A673 (cell line): Measurements from ENCODE around the gene WIPF3. TPM values are rescaled to one million over a fixed set of nuclear protein-coding genes. Genes with fewer than 3 reads are reported as not detected.

Experiments used
- BruUV-seq: library from RNA; stranded (reverse); fragments of 400-500 nt; replicated peaks from 2 replicates; lab custom pipeline; 2021; lab: Mats Ljungman, UMichigan
- CTCF ChIA-PET: fragments of 300-600 bp; sonication (Branson Sonifier 250); formaldehyde crosslinking; loops from one replicate; lab custom pipeline; 2022; ENCODE audit warnings: antibody characterized with exemption; lab: Charles Lee
- POLR2A ChIA-PET: fragments of 300-600 bp; sonication (Branson Sonifier 250); formaldehyde crosslinking; loops from one replicate; lab custom pipeline; 2022; ENCODE audit warnings: antibody characterized with exemption; ENCODE audit not compliant: low non-redundant PET; lab: Charles Lee
- DNase-seq: peaks from one replicate; pipeline ENCODE4 v3.0.0-alpha.2; 2015; ENCODE audit warnings: low spot score
- H3K27ac ChIP-seq: fragments of 200-600 bp; sonication (generic); 2 replicates; pipeline ENCODE4 v1.5.1; 2016; ENCODE audit warnings: mixed run types, low read depth, mild to moderate bottlenecking, mixed read lengths, antibody characterized with exemption, low read length; ENCODE audit not compliant: poor library complexity, severe bottlenecking
- H3K27me3 ChIP-seq: fragments of 200-600 bp; sonication (generic); replicated peaks from 2 replicates; pipeline ENCODE4 v1.6.1; 2017; ENCODE audit warnings: mixed run types, low read depth, mild to moderate bottlenecking, mixed read lengths, antibody characterized with exemption, low read length; ENCODE audit not compliant: insufficient read depth, poor library complexity
- H3K36me3 ChIP-seq: fragments of 200-600 bp; sonication (generic); 2 replicates; pipeline ENCODE4 v1.6.1; 2016; ENCODE audit warnings: mixed run types, mild to moderate bottlenecking, mixed read lengths, antibody characterized with exemption, low read length; ENCODE audit not compliant: insufficient read depth, poor library complexity, severe bottlenecking
- H3K4me1 ChIP-seq: fragments of 200-600 bp; sonication (generic); 2 replicates; pipeline ENCODE4 v1.6.1; 2017; ENCODE audit warnings: mixed run types, mild to moderate bottlenecking, mixed read lengths, antibody characterized with exemption, low read length; ENCODE audit not compliant: insufficient read depth, poor library complexity, severe bottlenecking
- H3K4me3 ChIP-seq: fragments of 200-600 bp; sonication (generic); 2 replicates; pipeline ENCODE4 v1.5.1; 2016; ENCODE audit warnings: low read depth, mixed run types, mild to moderate bottlenecking, mixed read lengths, low read length; ENCODE audit not compliant: poor library complexity, severe bottlenecking
- H3K9me3 ChIP-seq: fragments of 200-600 bp; sonication (generic); 2 replicates; pipeline ENCODE4 v1.6.1; 2016; ENCODE audit warnings: mixed run types, low read depth, mild to moderate bottlenecking, mixed read lengths, antibody characterized with exemption, low read length; ENCODE audit not compliant: poor library complexity, severe bottlenecking
- CTCF ChIP-seq: fragments of 300-800, 200-600 bp; sonication (generic); conservative IDR thresholded peaks from 2 replicates; pipeline ENCODE4 v1.5.1; 2017; ENCODE audit warnings: low read depth, mild to moderate bottlenecking, antibody characterized with exemption, low read length, moderate library complexity, mixed read lengths
- EZH2 ChIP-seq: fragments of 200-600 bp; sonication (generic); IDR thresholded peaks from 2 replicates; pipeline ENCODE4 v1.6.1; 2017; ENCODE audit warnings: borderline replicate concordance, low read depth, mild to moderate bottlenecking, mixed read lengths, antibody characterized with exemption, low read length; ENCODE audit not compliant: poor library complexity, severe bottlenecking
- intact Hi-C: fragments of 100-400 bp; cut with micrococcal nuclease; formaldehyde crosslinking; loops from one replicate; pipeline ENCODE4 v1.10.0; 2022; ENCODE audit not compliant: unreplicated experiment
- total RNA-seq: library from RNA; stranded (reverse); gene quantifications from 2 replicates; pipeline ENCODE4 v1.2.3, GENCODE V29; 2021

The WIPF3 gene
- total RNA-seq, 1 experiment from 2014 or later = 0.21 TPM

DNA sequence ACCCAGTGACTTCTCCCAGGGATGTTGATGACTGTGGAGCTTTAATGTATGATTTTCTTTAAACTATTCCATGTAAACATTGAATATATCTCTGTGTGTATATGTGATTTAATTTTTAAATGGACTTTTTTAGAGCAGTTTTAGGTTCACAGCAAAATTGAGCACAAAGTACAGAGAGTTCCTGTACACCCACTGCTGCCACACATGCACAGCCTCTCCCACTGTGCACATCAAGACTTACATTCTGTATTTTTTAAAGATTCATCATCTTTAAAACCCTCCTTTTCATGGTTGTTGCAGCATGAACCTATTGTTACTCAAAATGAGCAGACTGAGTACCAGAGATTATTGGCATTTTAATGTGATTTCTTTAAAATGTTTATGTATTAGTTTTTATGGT lies 51.3 kb downstream of the WIPF3 start:
- no peak for DNase-seq
- Histone ChIP-seq H3K36me3 (no peaks in the 10 kb centered on the region), H3K27ac (no peak overlapping the region), H3K4me1 (peaks cover 15% of the 10 kb centered on the region), H3K27me3 (no peaks in the 10 kb centered on the region), H3K9me3 (no peaks in the 10 kb centered on the region), H3K4me3 (no peak overlapping the region)
- intact Hi-C loops = no loop called here
- no TSS peak for BruUV-seq
- CTCF ChIA-PET = no interaction called here
- no peak for TF ChIP-seq CTCF
- TF ChIP-seq EZH2 = no peak
- POLR2A ChIA-PET = no interaction called here

- POLR2A ChIA-PET = no interaction called here
- Histone ChIP-seq H3K27ac (no peak overlapping the region), H3K27me3 (no peaks in the 10 kb centered on the region), H3K4me1 (peaks cover 15% of the 10 kb centered on the region), H3K9me3 (no peaks in the 10 kb centered on the region), H3K36me3 (no peaks in the 10 kb centered on the region), H3K4me3 (no peak overlapping the region)
- CTCF ChIA-PET = no interaction called here
- intact Hi-C loops = no loop called here
- no peak for TF ChIP-seq EZH2
- peak; percentile 21 for DNase-seq
- BruUV-seq = no TSS peak
Measured at GRCh38 chr7:29858191-29858951, 52.1 kb downstream of the WIPF3 start.

DNA sequence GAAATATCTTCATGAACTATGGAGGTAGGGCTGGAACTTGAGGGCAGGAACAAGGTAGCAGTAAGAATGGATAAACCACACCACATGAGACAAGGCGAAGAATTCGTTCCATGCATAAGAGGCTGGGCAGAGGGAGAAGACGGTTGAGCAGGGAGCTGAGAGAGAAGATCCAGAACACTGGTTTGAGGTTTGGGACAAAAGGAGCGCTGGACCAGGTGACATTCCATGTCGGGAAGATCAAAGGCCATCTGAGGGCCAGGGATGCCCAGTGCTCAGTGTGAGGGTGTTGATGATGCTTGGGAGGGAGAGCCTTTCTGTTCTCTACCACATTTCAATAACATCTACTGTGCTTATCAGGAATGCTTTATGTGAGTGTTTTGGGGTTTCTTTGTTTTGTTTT lies 52.8 kb downstream of the WIPF3 start:
- POLR2A ChIA-PET = no interaction called here

More for the DNA sequence above, 52.8 kb downstream of the WIPF3 start:
- no peaks in the 10 kb centered on the region for H3K9me3 ChIP-seq
- H3K4me1 ChIP-seq = peaks cover 15% of the 10 kb centered on the region
- BruUV-seq = no TSS peak
- no peak overlapping the region for H3K27ac ChIP-seq
- H3K36me3 ChIP-seq = no peaks in the 10 kb centered on the region
- CTCF ChIA-PET = no interaction called here
- intact Hi-C loops = no loop called here
- H3K27me3 ChIP-seq = no peaks in the 10 kb centered on the region
- no peak for DNase-seq
- TF ChIP-seq EZH2 (no peak), CTCF (no peak)
- no peak overlapping the region for H3K4me3 ChIP-seq
